Progenitor cell of endocrine pancreas (in vitro differentiated cells): Measurements from ENCODE around the gene ZBTB20. TPM values are rescaled to one million over a fixed set of nuclear protein-coding genes. Genes with fewer than 3 reads are reported as not detected.
A peak's percentile ranks its signal among the peaks of the same experiment; 100 is the strongest.

Experiments
- DNase-seq: peaks from one replicate; pipeline ENCODE4 v3.0.0; 2021; ENCODE audit warnings: low spot score; ENCODE audit not compliant: unreplicated experiment
- H3K27ac Mint-ChIP-seq: 2 replicates; pipeline ENCODE4 v1.8.0; 2021; ENCODE audit warnings: mild to moderate bottlenecking, moderate library complexity, mixed read lengths
- H3K27me3 Mint-ChIP-seq: 2 replicates; pipeline ENCODE4 v1.8.0; 2021; ENCODE audit warnings: mixed read lengths
- H3K36me3 Mint-ChIP-seq: 2 replicates; pipeline ENCODE4 v1.8.0; 2022; ENCODE audit warnings: mixed read lengths; ENCODE audit not compliant: insufficient read depth
- H3K4me1 Mint-ChIP-seq: 2 replicates; pipeline ENCODE4 v1.8.0; 2021; ENCODE audit warnings: low read depth, mixed read lengths
- H3K4me3 Mint-ChIP-seq: 2 replicates; pipeline ENCODE4 v1.8.0; 2021; ENCODE audit warnings: low read depth, mild to moderate bottlenecking, moderate library complexity, mixed read lengths
- H3K9me3 Mint-ChIP-seq: 2 replicates; pipeline ENCODE4 v1.8.0; 2021; ENCODE audit warnings: low read depth, mixed read lengths
- total RNA-seq: library from RNA; stranded (reverse); gene quantifications from 2 replicates; pipeline ENCODE4 v1.2.1, GENCODE V29; 2021
- TF ChIP-seq, protein P1 (sequence below): fragments of 200-600 bp; sonication (generic); IDR thresholded peaks from one replicate; pipeline ENCODE4 v1.5.0; 2021; ENCODE audit warnings: antibody characterized with exemption, mild to moderate bottlenecking; ENCODE audit not compliant: unreplicated experiment

ZBTB20 gene
- total RNA-seq, 1 donor from 2014 or later, result 27.3 TPM

DNA sequence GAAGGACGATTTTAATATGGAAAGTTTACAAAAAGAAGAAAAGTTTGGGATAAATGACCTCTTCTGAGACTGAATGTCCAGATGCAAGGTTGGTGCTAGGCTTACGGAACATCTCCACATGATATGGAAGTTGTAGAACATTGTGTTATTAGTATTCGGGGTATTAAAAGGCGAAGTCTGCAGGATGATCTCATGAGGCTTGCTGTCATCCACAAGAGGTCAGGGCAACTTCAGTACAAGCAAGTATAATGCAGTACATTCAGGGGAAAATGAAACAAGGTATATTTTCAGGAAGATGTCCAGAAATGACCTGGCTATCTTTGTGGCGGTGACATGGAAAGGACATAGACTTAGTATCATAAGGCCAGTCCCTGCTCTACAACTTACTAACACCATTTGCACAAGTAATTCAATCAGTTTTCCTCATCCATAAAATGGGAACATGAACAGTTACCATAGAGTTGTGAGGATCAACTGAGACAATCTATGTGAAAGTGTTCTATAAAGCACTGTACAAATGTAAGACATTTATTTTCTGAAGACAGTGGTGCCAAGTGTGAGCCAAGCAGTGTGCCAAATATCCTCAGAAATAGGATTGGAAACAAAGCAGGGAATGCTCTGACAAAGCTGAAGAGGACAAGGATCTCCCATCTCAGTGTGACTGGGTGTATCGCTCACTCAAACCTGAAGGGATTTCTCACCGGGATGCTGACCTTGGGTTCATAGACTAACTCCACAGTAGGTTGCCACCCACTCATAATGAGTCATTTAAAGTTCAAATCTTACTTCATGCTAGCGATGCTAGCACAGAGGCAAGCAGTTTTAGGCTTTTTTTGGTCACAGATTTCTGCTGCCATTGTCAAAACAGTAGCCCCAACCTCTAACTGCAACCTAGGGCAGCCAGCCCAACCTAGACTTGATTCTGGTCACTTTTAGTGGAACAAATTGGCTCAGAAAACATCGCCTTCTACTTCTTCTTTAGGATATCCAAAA, 735.0 kb downstream of the ZBTB20 start:
- no peaks in the 10 kb centered on the region for H3K36me3 Mint-ChIP-seq
- no peak for DNase-seq
- peaks cover 38% of the 10 kb centered on the region for H3K4me1 Mint-ChIP-seq
- no peaks in the 10 kb centered on the region for H3K9me3 Mint-ChIP-seq
- no peaks in the 10 kb centered on the region for H3K27me3 Mint-ChIP-seq
- H3K27ac Mint-ChIP-seq, result no peak overlapping the region
- H3K4me3 Mint-ChIP-seq, result no peak overlapping the region
- TF ChIP-seq, protein P1, sequence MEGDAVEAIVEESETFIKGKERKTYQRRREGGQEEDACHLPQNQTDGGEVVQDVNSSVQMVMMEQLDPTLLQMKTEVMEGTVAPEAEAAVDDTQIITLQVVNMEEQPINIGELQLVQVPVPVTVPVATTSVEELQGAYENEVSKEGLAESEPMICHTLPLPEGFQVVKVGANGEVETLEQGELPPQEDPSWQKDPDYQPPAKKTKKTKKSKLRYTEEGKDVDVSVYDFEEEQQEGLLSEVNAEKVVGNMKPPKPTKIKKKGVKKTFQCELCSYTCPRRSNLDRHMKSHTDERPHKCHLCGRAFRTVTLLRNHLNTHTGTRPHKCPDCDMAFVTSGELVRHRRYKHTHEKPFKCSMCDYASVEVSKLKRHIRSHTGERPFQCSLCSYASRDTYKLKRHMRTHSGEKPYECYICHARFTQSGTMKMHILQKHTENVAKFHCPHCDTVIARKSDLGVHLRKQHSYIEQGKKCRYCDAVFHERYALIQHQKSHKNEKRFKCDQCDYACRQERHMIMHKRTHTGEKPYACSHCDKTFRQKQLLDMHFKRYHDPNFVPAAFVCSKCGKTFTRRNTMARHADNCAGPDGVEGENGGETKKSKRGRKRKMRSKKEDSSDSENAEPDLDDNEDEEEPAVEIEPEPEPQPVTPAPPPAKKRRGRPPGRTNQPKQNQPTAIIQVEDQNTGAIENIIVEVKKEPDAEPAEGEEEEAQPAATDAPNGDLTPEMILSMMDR, result no peak

DNA sequence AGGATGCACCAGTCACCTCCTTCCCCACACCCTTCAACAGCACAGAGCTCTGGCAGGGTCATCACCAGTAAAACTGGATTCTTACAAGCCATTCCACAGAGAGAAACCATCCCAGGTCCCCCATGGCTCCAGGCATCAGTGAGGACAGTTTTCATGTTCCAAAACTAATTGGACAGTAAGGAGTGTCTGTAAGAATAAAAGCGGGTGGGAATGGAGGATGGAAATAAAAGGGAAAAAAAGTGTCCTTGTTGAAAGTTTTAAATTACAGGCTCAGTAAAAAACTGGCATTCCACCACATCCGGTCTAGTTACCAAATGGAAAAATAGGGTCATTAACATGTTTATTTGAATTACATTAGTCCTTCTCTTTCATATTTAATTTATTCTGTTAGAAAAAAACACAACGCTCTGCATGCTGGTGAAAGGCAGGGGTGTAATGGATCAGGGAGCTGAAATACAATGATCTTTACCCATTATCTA, 735.9 kb downstream of the ZBTB20 start:
- no peaks in the 10 kb centered on the region for H3K36me3 Mint-ChIP-seq
- peak overlapping the region; percentile 82 for H3K27ac Mint-ChIP-seq
- no peak for DNase-seq

DNA sequence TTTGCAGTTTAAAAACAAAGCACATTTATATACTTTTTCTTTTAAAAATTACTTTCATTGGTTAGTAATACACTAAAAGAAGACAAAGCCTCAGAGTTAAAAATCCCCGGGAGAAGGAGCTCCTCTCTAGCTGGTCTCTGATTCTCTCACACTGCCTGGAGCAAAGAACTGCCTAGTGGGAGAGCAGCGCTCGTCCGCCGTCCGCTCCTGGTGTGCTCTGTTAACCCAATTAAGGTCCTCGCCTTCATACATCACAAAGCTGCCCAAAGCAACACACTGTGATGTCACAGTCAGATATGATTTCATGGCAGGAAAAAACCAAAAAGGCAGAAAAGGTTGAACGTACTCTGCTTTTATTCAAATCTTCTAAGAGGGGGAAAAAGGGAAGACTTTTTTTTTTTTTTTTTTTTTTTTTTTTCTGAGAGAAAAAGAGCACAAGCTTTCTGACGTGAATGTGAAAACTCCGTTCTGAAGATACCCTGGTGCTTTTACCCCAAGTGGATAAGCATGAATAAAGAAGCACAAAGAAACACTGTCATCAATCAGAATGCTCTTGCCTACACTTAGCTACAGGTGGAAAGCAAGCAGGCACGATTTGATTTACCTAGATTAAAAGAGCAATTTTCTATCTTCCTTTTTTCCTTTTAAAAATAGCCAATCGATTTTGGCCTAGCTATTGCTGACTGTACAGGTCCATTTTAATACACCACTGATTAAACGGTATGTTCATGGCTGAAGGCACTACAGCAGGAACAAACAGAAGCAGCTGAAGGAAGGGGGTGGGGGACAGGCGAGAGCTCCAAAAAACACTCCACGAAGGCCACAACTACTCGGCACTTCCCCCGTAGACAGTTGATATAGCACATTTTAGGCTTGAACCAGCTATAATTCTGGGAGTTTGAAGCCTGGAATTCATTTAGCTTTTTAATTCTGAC, 738.1 kb downstream of the ZBTB20 start:
- no peak for DNase-seq
- H3K27ac Mint-ChIP-seq, result peak overlapping the region; percentile 95
- H3K4me3 Mint-ChIP-seq, result peak overlapping the region; percentile 61

More for the DNA sequence above, 735.9 kb downstream of the ZBTB20 start:
- H3K4me3 Mint-ChIP-seq, result no peak overlapping the region
- no peaks in the 10 kb centered on the region for H3K27me3 Mint-ChIP-seq
- H3K9me3 Mint-ChIP-seq, result no peaks in the 10 kb centered on the region
- peaks cover 42% of the 10 kb centered on the region for H3K4me1 Mint-ChIP-seq
- TF ChIP-seq, protein P1, result no peak

DNA sequence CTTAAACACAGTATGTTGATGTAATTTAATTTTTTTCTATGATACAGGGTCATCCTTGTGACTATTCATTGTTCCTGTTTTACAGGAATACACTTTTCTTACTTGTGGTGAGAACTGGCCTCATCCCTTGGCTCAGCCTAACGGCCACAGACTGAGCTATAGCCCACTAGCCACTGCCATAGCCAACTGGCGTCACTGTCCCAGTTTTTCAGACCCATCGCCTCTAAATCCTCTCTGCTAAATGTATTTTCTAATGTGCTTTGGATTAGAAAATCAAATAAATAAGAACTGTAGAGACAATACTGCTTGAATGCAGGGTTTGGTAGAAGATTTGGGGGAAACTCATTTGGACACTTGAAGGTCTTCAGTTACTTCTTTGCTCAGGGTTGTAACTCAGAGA, 740.2 kb downstream of the ZBTB20 start:
- TF ChIP-seq, protein P1, result no peak
- Mint-ChIP-seq H3K27me3 (no peaks in the 10 kb centered on the region), H3K36me3 (no peaks in the 10 kb centered on the region), H3K27ac (no peak overlapping the region), H3K9me3 (no peaks in the 10 kb centered on the region), H3K4me3 (no peak overlapping the region), H3K4me1 (peaks cover 54% of the 10 kb centered on the region)
- no peak for DNase-seq

More for the DNA sequence above, 738.1 kb downstream of the ZBTB20 start:
- Mint-ChIP-seq H3K4me1 (peaks cover 49% of the 10 kb centered on the region), H3K27me3 (no peaks in the 10 kb centered on the region), H3K36me3 (no peaks in the 10 kb centered on the region), H3K9me3 (no peaks in the 10 kb centered on the region)
- TF ChIP-seq, protein P1, result no peak

DNA sequence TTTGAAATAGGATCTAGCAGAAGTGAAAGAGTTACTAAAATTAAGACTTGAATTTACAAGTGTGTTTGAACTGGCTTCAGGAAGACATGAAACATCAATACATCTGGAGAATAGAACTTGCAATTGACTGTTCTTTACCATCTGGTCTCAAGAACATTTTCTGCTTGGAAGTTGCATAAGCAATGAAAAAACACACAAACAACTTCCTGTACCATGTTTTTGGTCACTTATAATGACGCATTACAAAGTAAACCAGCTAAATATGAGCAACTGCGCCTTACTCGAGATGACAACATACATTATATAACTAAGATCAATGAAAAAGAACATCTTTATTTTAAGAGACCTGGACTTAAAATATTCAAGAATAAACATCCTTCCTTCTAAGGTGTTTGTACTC, 740.8 kb downstream of the ZBTB20 start:
- Mint-ChIP-seq H3K36me3 (no peaks in the 10 kb centered on the region), H3K27ac (no peak overlapping the region), H3K9me3 (no peaks in the 10 kb centered on the region), H3K27me3 (no peaks in the 10 kb centered on the region), H3K4me3 (no peak overlapping the region), H3K4me1 (peaks cover 56% of the 10 kb centered on the region)
- DNase-seq, result no peak
- TF ChIP-seq, protein P1, result no peak
